HG03175 (cell line): ENCODE data around the gene GPC4.
"Not testable (repeated sequence)": the region's sequence is repeated elsewhere in the genome, so short reads cannot be mapped to it uniquely, and the experiment has no call there.

ENCODE experiments used
- ATAC-seq: cut with Tn5 transposase; IDR thresholded peaks from one replicate; pipeline ENCODE4 v1.9.1; 2021; ENCODE audit warnings: mild to moderate bottlenecking, moderate library complexity; ENCODE audit not compliant: unreplicated experiment

GPC4 gene

DNA sequence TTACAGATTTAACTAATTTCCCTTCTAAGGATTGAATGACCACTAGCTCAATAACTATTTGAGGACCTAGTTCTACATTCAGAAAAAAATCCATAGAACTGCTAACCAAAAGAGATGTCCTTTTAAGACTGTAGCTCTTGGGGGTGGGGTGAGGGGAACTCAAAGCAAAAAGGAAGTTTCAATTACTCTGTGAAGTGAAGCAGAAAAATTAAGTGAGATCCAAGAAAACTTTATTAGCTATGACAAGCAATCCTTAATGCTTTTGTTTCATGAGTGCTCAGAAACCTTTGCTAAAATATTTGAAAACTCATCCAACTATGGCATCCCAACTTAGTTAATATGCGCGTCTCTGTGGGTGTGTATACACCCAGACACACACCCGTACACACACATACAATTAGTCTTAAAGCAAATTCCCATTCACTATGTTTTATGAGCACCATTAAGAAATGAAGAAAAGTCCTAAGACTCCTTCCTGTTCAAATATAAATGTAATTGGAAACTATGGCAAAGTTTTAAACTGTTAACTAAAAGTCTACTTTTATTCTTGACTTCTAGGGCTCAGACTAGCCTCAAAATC is 44.5 kb downstream of the GPC4 start:
- no peak for ATAC-seq

DNA sequence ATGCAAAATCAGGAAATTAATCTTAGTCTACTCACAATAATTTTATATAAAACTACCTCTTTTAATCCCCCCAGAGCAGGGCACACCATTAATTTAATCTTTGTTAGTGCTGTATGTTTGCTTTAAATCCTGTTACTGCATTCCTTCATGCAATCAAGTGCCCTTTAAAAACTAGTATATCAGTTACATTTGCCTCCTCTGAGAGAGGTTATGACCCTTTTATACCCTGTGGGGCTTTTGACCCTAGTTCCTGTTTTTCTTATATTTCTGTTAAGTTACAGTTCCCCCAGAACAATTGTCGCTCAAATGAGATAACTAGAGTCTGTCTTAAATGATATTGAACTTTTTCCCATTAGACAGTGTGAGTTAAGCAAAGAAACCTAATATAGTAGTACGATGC is 46.2 kb downstream of the GPC4 start:
- ATAC-seq, result no peak

- ATAC-seq, result no peak
Observed at GRCh38 chrX:133366735-133367134, 48.6 kb downstream of the GPC4 start.

DNA sequence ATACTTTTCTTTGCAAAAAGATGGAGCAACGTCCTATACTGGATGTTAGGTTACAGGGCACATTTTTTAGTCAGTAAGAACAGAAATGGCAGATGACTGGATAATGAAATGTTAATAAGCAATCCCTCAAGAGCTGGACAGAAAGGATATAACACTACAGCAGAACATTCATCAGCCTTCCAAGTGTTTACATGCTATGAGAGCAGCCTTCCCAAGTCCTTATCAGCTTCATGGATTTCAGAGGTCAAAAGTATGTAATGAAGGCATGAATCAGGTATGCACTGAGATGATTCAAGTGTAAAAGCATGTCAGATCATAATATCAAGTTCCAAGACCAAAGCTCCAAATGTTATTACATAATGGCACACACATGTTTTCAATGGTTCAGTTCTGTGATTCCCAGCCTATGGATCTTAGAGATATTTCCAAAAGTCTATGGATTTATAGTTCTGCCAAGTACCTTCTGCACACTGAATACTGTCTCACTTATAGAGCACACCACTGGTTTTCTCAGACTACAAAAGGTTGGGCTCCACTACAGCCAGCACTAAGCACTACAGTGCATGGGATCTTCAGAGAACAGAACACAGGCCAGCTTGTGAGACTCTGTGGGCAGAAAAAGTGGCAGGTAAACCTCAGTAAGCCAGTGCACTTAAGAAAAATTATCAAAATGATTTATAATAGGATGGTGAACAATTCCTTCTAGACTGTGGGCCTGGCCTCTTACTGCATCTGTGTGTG is 49.2 kb downstream of the GPC4 start:
- no peak for ATAC-seq

GRCh38 chrX:133364865-133365264 is 50.4 kb downstream of the GPC4 start:
- ATAC-seq, result no peak

DNA sequence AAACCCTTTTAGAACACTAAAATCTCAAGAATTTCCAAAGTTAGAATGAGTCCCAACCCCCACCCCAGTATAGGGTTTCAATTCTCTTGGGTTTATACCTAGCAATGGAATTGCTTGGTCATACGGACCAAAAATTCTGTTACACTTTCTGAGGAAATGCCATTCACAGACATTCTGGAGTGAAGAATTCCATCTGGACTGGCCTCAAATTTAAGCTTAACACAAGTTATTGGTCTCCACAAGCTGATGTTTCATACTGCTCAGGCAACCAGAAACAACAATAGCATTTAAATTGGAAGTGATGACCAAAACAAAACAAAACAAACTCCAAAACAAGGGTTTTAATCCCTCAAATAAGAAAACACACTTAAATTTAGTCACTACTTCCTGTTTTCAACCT is 51.1 kb downstream of the GPC4 start:
- ATAC-seq, result no peak

DNA sequence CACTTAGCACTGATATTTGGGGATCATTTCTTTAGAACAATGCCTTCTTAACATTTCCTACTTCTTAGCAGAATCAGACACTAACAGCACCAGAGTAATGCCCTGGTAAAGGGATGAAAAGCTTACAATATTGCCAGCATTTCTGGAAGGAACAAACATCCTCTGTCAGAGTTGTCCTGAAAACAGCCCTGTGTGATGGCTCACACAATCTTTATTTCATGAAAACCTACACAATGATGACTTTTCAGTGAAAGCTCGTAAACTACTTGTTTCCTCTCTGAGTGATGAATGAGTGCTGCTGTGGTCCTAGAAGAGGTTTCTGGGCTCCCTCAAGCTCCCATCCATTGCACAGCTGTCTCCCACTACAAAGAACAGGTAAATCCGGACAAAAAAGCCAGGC is 52.8 kb downstream of the GPC4 start:
- ATAC-seq, result no peak

DNA sequence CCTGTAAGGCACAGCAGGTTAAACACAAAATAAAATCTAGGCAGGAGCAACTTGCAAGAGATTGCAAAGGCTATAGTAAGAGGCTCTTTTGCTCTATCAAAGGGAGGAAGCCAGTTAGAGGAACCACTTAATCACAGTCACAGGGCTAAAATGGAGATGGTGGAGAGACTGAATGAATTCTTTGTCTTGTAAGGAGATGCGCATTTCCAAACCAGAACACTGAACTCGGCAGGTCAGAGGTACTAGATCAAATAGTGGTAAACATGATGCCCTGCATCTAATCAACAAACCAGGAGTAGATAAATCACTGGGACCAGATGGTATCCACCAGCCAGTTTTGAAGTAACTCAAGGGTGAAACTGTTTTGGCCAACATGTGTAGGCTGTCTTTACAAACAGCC is 55.8 kb downstream of the GPC4 start:
- no peak for ATAC-seq

- no peak for ATAC-seq
Observed at GRCh38 chrX:133353233-133353632, 62.1 kb downstream of the GPC4 start.

GRCh38 chrX:133350751-133351150 is 64.5 kb downstream of the GPC4 start:
- ATAC-seq, result no peak

DNA sequence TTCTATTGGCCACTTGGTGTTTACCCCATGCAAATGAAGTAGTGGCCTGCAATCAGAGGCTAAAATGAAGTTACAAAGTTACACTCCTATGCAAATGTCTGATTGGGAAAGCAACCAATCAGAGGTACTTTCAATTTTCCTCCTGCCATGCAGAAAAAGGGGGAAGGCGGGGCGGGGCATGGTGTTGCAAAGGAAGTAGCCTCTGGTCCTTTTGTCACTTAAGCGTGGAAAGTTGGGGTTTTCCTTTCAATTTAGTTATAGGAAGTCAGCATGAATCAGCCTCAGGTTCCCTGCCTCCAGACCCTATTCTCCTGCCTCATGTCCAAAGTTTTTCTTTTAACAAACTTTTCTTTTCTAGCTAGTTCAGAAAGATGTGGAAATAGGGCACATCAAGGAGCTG is 69.3 kb downstream of the GPC4 start:
- ATAC-seq, result no peak

DNA sequence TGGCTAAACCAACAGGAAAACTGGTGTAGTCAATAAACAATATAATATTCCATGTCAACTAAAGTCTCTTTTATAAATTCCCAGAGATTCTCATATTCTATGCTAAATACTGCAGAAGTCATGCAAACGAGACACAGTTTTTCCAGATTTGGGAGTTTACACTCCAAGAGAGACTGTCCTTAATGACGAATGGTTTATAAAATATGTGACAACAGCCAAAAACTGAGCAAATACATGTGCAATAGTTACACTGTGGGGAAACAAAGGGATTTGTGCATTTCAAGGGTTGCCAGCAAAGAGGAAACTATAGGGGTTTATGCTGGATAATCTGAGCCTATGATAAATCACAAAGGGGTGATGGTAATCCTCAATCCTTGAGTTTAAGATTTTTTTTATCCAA is 75.7 kb downstream of the GPC4 start:
- no peak for ATAC-seq

- no peak for ATAC-seq
Observed at GRCh38 chrX:133337250-133337649, 78.0 kb downstream of the GPC4 start.

DNA sequence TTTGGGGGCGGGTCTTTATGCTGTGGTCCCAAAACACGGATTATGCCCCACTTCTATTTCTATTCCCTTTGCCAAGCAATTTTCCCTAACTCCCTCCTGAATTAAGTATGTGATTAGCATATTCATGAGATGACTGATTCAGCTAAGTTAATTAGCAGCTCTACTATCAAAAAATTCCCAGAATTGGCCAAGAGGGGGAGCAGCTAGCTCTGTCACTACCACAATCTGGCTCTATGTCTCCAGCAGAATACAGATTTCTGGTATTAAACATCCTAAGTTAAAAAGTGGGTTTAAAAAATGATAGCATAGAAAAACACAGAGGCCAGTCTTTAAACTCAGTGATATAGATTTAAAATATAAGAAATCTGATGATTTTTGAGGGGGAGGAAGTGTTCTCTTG is 80.3 kb downstream of the GPC4 start:
- ATAC-seq, result no peak

DNA sequence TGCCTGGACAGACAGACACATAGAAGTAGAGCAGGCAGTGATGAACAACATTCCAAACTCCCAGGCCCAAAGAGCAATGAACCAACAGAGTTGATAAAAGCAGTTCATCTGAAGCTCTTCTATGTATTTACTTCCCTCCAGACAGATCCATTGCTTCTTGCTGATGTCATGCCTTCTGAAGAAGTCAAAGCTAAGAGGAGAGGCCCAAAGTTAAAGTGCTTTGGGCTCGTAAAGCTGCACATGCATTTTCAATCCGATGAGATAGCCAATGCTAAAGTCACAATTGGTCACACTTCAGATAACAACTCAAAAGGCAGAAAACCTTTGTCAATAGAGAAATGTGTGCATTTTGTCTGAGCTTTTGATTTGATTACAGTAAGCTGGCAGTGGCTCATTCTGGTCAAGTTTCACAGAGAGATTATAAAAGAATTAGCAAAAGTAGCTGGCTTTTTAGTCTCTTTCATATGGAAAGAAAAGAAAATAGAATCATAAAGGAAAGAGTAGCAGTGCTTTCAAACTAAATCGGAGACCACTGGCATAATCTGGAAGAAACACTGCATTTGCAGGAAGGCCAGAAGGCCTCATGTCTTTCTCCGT is 82.0 kb downstream of the GPC4 start:
- ATAC-seq, result no peak

DNA sequence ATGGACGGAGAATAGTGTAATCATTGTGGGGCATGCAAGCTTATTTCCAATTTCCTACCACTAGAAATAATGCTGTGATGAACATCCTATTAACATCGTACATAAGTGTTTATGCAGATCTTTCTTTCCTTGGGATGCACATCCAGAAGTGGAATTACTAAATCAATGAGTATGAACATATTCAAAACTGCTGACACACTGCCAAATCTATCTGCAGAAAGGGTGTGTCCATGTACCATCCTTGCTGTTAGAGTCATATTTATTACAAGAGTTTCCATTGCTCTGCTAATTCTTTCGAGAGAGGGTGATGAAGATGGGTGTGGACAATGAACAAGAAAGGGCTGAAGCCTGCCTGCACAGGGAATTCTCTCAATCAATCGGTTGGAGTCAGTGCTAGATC is 82.6 kb downstream of the GPC4 start:
- ATAC-seq, result no peak

GRCh38 chrX:133330956-133331355 is 84.3 kb downstream of the GPC4 start:
- ATAC-seq, result no peak

DNA sequence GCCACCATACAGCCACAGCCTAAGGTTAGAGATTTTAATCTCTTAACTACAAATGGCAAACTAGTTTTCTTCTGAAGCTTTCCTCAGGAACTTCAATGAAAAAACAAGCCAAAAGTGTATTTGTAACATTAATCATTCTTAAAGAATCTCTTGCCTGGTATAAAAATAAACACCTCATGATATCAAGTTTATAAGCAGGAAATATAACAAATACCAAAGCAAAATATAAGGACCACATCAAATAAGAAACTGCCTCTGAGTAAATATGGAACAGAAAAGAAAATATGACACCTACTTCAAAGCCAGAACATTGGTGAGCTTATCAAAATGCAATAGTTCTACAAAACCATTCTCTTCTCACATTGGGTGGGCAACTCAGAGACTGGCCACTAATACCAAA is 89.9 kb downstream of the GPC4 start:
- no peak for ATAC-seq

DNA sequence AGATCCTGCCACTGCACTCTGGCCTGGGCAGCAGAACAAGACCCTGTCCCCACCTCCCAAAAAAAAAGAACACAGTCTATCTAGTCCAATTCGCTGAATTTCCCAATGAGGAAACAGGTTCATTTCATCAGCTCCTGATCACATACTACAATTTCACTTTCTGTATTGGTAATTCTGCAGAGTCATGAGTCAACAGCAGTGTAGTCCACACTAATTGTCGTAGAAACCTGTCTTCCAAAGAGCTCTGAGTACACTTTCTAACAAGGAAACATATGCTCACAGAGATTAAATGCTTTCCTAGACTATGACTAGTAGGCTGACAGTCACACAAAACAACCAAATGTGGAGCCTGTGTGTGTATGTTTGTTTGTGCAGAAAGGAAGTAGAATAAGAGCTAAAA is 91.9 kb downstream of the GPC4 start:
- ATAC-seq, result no peak

DNA sequence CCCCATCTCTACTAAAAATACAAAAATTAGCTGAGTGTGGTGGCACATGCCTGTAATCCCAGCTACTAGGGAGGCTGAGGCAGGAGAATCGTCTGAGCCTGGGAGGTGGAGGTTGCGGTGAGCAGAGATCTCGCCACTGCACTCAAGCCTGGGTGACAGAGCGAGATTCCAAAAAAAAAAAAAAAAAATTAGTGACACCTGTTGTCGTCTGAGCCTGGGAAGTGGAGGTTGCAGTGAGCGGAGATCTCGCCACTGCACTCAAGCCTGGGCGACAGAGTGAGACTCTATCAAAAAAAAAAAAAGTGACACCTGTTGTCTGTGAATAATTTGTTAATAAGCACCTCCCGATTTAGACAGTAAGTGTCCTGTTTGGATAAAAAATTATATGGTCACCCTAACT is 93.0 kb downstream of the GPC4 start:
- ATAC-seq, result not testable (repeated sequence)

- ATAC-seq, result no peak
Observed at GRCh38 chrX:133321451-133321850, 93.8 kb downstream of the GPC4 start.

DNA sequence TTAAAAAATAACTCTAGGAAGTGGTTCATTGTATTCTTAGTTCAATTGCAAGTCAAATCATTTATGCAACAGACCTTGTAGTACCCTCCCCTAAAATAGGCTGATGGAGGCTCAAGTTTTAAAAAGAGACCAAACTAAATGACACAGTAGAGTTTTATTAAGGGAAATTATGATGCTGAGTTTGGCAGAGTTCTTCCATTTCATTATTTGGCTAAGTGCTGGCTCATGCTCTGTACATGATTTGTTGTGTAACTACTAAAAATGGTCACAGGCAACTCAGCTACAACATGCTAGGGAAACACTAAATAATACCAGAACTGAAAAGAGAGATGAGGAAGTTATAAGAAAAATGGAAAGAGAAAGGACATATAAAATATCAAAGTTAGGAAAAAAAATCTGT is 101.0 kb downstream of the GPC4 start:
- no peak for ATAC-seq

DNA sequence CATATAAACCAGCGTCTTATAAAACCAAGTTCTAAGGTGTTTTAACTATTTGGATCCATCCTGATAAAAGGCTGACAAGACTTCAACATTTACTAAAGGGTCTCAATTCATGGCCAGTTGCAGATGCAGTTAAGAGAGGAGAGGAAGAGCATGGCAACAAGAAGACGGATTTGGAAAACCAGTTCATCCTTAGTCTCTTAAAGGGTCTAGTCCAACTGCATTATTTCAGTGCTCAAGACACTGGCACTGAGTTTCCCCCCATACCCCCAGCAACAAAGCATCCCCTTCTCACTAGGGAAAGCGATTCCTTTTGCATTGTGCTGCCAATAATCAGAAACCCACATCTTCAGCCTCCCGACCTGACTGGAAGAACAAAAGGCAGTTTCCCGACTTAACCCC is 106.8 kb downstream of the GPC4 start:
- ATAC-seq, result no peak
